ENCODE data around the gene N4BP2.

N4BP2 gene

DNA sequence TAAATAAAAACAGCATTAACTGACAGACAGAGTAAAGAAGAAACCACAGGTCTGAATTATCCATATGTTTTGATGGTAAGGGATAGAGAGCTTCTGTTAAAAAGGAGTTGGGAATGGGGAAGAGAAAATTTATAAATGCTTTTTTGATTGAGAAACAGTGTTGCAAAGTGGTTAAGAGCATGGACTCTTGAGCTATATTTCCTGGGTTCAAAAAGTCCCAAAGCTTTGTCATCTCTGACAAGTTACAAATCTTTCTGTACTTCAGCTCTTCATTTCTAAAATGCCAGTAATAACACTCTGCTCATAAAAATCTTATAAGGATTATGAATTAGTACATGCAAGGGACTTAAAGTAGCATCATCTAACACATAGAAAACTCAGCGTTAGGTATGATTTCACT, 62.2 kb downstream of the N4BP2 start:
- peaks cover 13% of the 10 kb centered on the region for H3K4me1 ChIP-seq (ENCODE audit: insufficient read depth, low read length, severe bottlenecking)
- H4K20me1 ChIP-seq (ENCODE audit: insufficient read depth, low read length) = no peaks in the 10 kb centered on the region
- no peak overlapping the region for H3K4me3 ChIP-seq (ENCODE audit: low read depth, low read length, poor library complexity, severe bottlenecking)
- H3K9ac ChIP-seq (ENCODE audit: low read length) = no peak overlapping the region
- peaks cover 18% of the 10 kb centered on the region; the same call in 1 of the 2 replicates for H3K36me3 ChIP-seq (ENCODE audit: insufficient read depth, low read length)
- no peaks in the 10 kb centered on the region for H3K9me2 ChIP-seq (ENCODE audit: low read depth, low read length)
- H3F3A ChIP-seq (ENCODE audit: insufficient read depth, low read length) = no peaks in the 10 kb centered on the region
- H3K27me3 ChIP-seq (ENCODE audit: insufficient read depth, low read length) = no peaks in the 10 kb centered on the region
- H3K9me3 ChIP-seq (ENCODE audit: low read length) = no peaks in the 10 kb centered on the region
- no peak overlapping the region for H3K4me2 ChIP-seq (ENCODE audit: low read length)
- no peaks in the 10 kb centered on the region for H3K79me2 ChIP-seq (ENCODE audit: insufficient read depth, low read length)
- TF ChIP-seq, protein P1, sequence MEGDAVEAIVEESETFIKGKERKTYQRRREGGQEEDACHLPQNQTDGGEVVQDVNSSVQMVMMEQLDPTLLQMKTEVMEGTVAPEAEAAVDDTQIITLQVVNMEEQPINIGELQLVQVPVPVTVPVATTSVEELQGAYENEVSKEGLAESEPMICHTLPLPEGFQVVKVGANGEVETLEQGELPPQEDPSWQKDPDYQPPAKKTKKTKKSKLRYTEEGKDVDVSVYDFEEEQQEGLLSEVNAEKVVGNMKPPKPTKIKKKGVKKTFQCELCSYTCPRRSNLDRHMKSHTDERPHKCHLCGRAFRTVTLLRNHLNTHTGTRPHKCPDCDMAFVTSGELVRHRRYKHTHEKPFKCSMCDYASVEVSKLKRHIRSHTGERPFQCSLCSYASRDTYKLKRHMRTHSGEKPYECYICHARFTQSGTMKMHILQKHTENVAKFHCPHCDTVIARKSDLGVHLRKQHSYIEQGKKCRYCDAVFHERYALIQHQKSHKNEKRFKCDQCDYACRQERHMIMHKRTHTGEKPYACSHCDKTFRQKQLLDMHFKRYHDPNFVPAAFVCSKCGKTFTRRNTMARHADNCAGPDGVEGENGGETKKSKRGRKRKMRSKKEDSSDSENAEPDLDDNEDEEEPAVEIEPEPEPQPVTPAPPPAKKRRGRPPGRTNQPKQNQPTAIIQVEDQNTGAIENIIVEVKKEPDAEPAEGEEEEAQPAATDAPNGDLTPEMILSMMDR (IDR thresholded peaks at IDR 0.05; ENCODE audit: low read length) = no peak
- TF ChIP-seq EZH2 (IDR thresholded peaks at IDR 0.05; ENCODE audit: borderline replicate concordance, low read length) = no peak
- H3K27ac ChIP-seq (ENCODE audit: low read depth, low read length, poor library complexity, severe bottlenecking) = no peak overlapping the region
- H2AFZ ChIP-seq (ENCODE audit: low read length) = no peak overlapping the region

DNA sequence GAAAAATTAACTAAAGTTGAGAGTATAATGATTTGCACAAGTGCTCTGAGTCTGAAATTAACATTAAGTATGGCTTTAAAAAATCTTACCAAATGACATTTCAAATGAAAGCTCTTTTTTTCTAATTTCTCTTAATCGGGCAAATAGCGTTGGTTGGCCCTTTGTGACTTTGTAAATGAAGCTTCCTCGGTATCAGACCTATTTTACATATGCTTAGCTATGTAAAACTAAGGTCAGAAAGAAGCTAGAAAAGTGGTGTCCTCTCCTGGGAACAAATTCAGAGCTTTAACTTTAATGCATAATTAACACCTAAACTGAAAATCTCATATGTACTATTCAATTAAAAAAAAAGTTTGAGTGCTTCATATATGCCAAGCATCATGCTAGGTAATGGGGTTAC, 62.7 kb downstream of the N4BP2 start:
- no peak overlapping the region for H3K4me3 ChIP-seq (ENCODE audit: low read depth, low read length, poor library complexity, severe bottlenecking)
- no peaks in the 10 kb centered on the region for H3K9me2 ChIP-seq (ENCODE audit: low read depth, low read length)
- no peaks in the 10 kb centered on the region for H3K9me3 ChIP-seq (ENCODE audit: low read length)
- peaks cover 13% of the 10 kb centered on the region for H3K4me1 ChIP-seq (ENCODE audit: insufficient read depth, low read length, severe bottlenecking)
- H3K79me2 ChIP-seq (ENCODE audit: insufficient read depth, low read length) = no peaks in the 10 kb centered on the region
- no peak overlapping the region for H3K4me2 ChIP-seq (ENCODE audit: low read length)
- H3K27me3 ChIP-seq (ENCODE audit: insufficient read depth, low read length) = no peaks in the 10 kb centered on the region
- peaks cover 15% of the 10 kb centered on the region; the same call in 1 of the 2 replicates for H3K36me3 ChIP-seq (ENCODE audit: insufficient read depth, low read length)
- H3F3A ChIP-seq (ENCODE audit: insufficient read depth, low read length) = no peaks in the 10 kb centered on the region
- no peak overlapping the region for H3K9ac ChIP-seq (ENCODE audit: low read length)
- H4K20me1 ChIP-seq (ENCODE audit: insufficient read depth, low read length) = no peaks in the 10 kb centered on the region
- no peak overlapping the region for H3K27ac ChIP-seq (ENCODE audit: low read depth, low read length, poor library complexity, severe bottlenecking)
- TF ChIP-seq EZH2 (IDR thresholded peaks at IDR 0.05; ENCODE audit: borderline replicate concordance, low read length) = no peak
- TF ChIP-seq, protein P1 (IDR thresholded peaks at IDR 0.05; ENCODE audit: low read length) = no peak
- H2AFZ ChIP-seq (ENCODE audit: low read length) = no peak overlapping the region

DNA sequence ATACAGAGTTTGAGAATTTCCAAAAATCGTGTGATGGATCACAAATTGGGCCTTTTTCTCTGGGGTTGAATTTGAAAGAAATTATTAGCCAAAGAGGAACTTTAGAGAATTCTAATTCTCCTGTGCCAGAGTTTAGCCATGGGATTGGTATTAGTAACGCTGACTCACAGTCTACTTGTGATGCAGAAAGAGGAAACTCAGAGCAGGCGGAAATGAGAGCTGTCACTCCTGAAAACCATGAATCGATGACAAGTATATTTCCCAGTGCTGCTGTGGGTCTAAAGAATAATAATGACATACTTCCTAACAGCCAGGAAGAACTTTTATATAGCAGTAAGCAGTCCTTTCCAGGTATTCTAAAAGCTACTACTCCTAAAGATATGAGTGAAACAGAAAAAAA, 64.9 kb downstream of the N4BP2 start:
- Histone ChIP-seq H3K4me2 (ENCODE audit: low read length) (peak overlapping the region; percentile 3; the same call in 1 of the 2 replicates), H3K9me3 (ENCODE audit: low read length) (no peaks in the 10 kb centered on the region), H2AFZ (ENCODE audit: low read length) (no peak overlapping the region), H3K4me1 (ENCODE audit: insufficient read depth, low read length, severe bottlenecking) (peaks cover 13% of the 10 kb centered on the region), H3K9me2 (ENCODE audit: low read depth, low read length) (no peaks in the 10 kb centered on the region), H3K36me3 (ENCODE audit: insufficient read depth, low read length) (peaks cover 16% of the 10 kb centered on the region), H4K20me1 (ENCODE audit: insufficient read depth, low read length) (no peaks in the 10 kb centered on the region), H3K4me3 (ENCODE audit: low read depth, low read length, poor library complexity, severe bottlenecking) (no peak overlapping the region), H3K27ac (ENCODE audit: low read depth, low read length, poor library complexity, severe bottlenecking) (no peak overlapping the region), H3K27me3 (ENCODE audit: insufficient read depth, low read length) (no peaks in the 10 kb centered on the region), H3F3A (ENCODE audit: insufficient read depth, low read length) (no peaks in the 10 kb centered on the region), H3K9ac (ENCODE audit: low read length) (no peak overlapping the region), H3K79me2 (ENCODE audit: insufficient read depth, low read length) (no peaks in the 10 kb centered on the region)
- no peak for TF ChIP-seq EZH2 (IDR thresholded peaks at IDR 0.05; ENCODE audit: borderline replicate concordance, low read length)
- TF ChIP-seq, protein P1 (IDR thresholded peaks at IDR 0.05; ENCODE audit: low read length) = no peak

All from OCI-LY1 (cell line).